ENCODE measurements around the gene PIP5K1C.

The PIP5K1C gene

GRCh38 chr19:3610745-3611717, 89.2 kb downstream of the PIP5K1C start:
- no peak for DNase-seq (ENCODE audit: low read depth)

GRCh38 chr19:3609779-3610719, 90.2 kb downstream of the PIP5K1C start:
- DNase-seq (ENCODE audit: low read depth): no peak

- DNase-seq (ENCODE audit: low read depth): no peak
Measured at GRCh38 chr19:3608750-3609322, 91.4 kb downstream of the PIP5K1C start.

- DNase-seq (ENCODE audit: low read depth): no peak
Measured at GRCh38 chr19:3608079-3608641, 92.1 kb downstream of the PIP5K1C start.

GRCh38 chr19:3607303-3608078, 92.8 kb downstream of the PIP5K1C start:
- DNase-seq (ENCODE audit: low read depth): no peak

- peak; percentile 64 for DNase-seq (ENCODE audit: low read depth)
Measured at GRCh38 chr19:3606690-3607289, 93.5 kb downstream of the PIP5K1C start, which contains the start of gene TBXA2R. TSS of gene TBXA2R (minus strand) at chr19:3606875. CDS start at chr19:3600634, 6,241 bp downstream.

GRCh38 chr19:3606174-3606689, 94.0 kb downstream of the PIP5K1C start:
- peak; percentile 15 for DNase-seq (ENCODE audit: low read depth)

- DNase-seq (ENCODE audit: low read depth): no peak
Measured at GRCh38 chr19:3605770-3606169, 94.5 kb downstream of the PIP5K1C start.

- no peak for DNase-seq (ENCODE audit: low read depth)
Measured at GRCh38 chr19:3605361-3605760, 94.9 kb downstream of the PIP5K1C start.

- no peak for DNase-seq (ENCODE audit: low read depth)
Measured at GRCh38 chr19:3604987-3605343, 95.3 kb downstream of the PIP5K1C start.

GRCh38 chr19:3604227-3604986, 95.9 kb downstream of the PIP5K1C start:
- no peak for DNase-seq (ENCODE audit: low read depth)

- DNase-seq (ENCODE audit: low read depth): no peak
Measured at GRCh38 chr19:3603121-3603811, 97.0 kb downstream of the PIP5K1C start.

- DNase-seq (ENCODE audit: low read depth): no peak
Measured at GRCh38 chr19:3601021-3601420, 99.2 kb downstream of the PIP5K1C start.

GRCh38 chr19:3599776-3600187, 100.5 kb downstream of the PIP5K1C start:
- no peak for DNase-seq (ENCODE audit: low read depth)

- DNase-seq (ENCODE audit: low read depth): no peak
Measured at GRCh38 chr19:3595521-3596061, 104.7 kb downstream of the PIP5K1C start.

GRCh38 chr19:3593156-3593555, 107.1 kb downstream of the PIP5K1C start:
- no peak for DNase-seq (ENCODE audit: low read depth)

GRCh38 chr19:3591876-3592613, 108.2 kb downstream of the PIP5K1C start:
- no peak for DNase-seq (ENCODE audit: low read depth)

All from activated T-cell treated with anti-CD3 and anti-CD28 coated beads for 48 hours (primary cell).